ENCODE results near the gene COL6A2. TPM values are rescaled to one million over a fixed set of nuclear protein-coding genes. Genes with fewer than 3 reads are reported as not detected.
"Not testable (repeated sequence)": the region's sequence is repeated elsewhere in the genome, so short reads cannot be mapped to it uniquely, and the experiment has no call there.

COL6A2 gene
- total and polyA plus RNA-seq, 10 of the 15 experiments (the other 5 are each of a cell fraction or from before 2014, with no cell fraction given) = 0.16 to 1.3 (median 0.34) TPM; not detected in 7

DNA sequence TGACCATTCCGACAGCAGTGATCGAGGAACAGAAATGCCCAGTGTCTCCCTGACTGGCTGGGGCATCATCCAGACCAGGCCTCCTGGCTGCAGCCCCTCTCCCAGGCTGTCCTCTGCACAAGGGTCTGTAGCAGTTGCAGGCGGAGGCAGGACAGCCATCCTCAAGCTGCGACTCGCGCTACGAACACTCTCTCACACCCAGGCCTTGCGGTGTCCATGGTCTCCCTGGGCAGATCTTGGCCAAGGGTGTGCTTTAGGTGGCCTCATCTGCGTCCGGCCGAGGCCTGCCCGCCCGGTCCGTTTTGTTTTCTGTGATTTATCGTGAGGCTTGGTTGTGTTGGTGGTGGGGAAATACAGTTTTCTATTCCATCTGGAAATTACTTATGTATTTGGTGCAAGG, 41.8 kb downstream of the COL6A2 start (continued):
- TF ChIP-seq, protein P1, sequence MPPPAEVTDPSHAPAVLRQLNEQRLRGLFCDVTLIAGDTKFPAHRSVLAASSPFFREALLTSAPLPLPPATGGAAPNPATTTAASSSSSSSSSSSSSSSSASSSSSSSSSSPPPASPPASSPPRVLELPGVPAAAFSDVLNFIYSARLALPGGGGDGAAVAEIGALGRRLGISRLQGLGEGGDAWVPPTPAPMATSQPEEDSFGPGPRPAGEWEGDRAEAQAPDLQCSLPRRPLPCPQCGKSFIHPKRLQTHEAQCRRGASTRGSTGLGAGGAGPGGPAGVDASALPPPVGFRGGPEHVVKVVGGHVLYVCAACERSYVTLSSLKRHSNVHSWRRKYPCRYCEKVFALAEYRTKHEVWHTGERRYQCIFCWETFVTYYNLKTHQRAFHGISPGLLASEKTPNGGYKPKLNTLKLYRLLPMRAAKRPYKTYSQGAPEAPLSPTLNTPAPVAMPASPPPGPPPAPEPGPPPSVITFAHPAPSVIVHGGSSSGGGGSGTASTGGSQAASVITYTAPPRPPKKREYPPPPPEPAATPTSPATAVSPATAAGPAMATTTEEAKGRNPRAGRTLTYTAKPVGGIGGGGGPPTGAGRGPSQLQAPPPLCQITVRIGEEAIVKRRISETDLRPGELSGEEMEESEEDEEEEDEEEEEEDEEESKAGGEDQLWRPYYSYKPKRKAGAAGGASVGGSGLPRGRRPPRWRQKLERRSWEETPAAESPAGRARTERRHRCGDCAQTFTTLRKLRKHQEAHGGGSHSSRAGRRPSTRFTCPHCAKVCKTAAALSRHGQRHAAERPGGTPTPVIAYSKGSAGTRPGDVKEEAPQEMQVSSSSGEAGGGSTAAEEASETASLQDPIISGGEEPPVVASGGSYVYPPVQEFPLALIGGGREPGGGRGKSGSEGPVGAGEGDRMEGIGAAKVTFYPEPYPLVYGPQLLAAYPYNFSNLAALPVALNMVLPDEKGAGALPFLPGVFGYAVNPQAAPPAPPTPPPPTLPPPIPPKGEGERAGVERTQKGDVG (CRISPR knock-in tag; IDR thresholded peaks at IDR 0.05) = no peak

GRCh38 chr21:46140352-46141003, 42.6 kb downstream of the COL6A2 start:
- H3K4me2 ChIP-seq (ENCODE audit: control insufficient read depth, insufficient read depth); in situ Hi-C loops (cut with MboI); SMC1A ChIA-PET (ENCODE audit: uncharacterized antibody, unreplicated experiment); H3K27ac ChIP-seq (ENCODE audit: control insufficient read depth, insufficient read depth); H3K4me3 ChIP-seq; H3K79me2 ChIP-seq (ENCODE audit: control insufficient read depth, insufficient read depth, low read length); H3K36me3 ChIP-seq (ENCODE audit: control insufficient read depth in 2 of 2, insufficient read depth in 2 of 2, low read length in 1 of 2); BruUV-seq (replicated peaks); ATAC-seq; H4K20me1 ChIP-seq (ENCODE audit: control insufficient read depth, insufficient read depth); H2AFZ ChIP-seq (ENCODE audit: control insufficient read depth, low read depth, low read length); FAIRE-seq; H3K9ac ChIP-seq (ENCODE audit: control insufficient read depth, insufficient read depth, low read length); POLR2A ChIA-PET; DNase-seq (ENCODE audit: low read depth, low spot score); H3K27me3 ChIP-seq (replicated peaks in 1 of 2; ENCODE audit: control insufficient read depth in 2 of 2, insufficient read depth in 2 of 2, low read length in 1 of 2); CTCF ChIA-PET; H3K9me3 ChIP-seq (replicated peaks; ENCODE audit: control insufficient read depth, insufficient read depth, low read length); H3K4me1 ChIP-seq (ENCODE audit: control insufficient read depth, insufficient read depth, low read length): not testable (repeated sequence)
- intact Hi-C loops (cut with micrococcal nuclease; ENCODE audit: unreplicated experiment) = loop anchor here (5.0 to 10.0 kb wide), 3 partner anchors 87 to 168 kb away; partner anchors contain the start of genes LSS, MCM3AP and YBEY
- RAD21 ChIA-PET (ENCODE audit: unreplicated experiment) = interaction anchor here (0.9 kb wide), 1 partner anchor 167 kb away, joined by 3 read pairs; no protein-coding TSS in a partner anchor
- 34% methylated on average over 29 of the region's 29 CpGs for WGBS (ENCODE audit: insufficient coverage, insufficient replicate concordance, low lambda C conversion rate, missing lambda C conversion rate)
